GM21737 (cell line): Measurements from ENCODE around the gene CACNA1E.

Experiments
- ATAC-seq: cut with Tn5 transposase; IDR thresholded peaks from one replicate; pipeline ENCODE4 v1.9.1; 2021; ENCODE audit warnings: mild to moderate bottlenecking, moderate library complexity; ENCODE audit not compliant: unreplicated experiment

CACNA1E gene

DNA sequence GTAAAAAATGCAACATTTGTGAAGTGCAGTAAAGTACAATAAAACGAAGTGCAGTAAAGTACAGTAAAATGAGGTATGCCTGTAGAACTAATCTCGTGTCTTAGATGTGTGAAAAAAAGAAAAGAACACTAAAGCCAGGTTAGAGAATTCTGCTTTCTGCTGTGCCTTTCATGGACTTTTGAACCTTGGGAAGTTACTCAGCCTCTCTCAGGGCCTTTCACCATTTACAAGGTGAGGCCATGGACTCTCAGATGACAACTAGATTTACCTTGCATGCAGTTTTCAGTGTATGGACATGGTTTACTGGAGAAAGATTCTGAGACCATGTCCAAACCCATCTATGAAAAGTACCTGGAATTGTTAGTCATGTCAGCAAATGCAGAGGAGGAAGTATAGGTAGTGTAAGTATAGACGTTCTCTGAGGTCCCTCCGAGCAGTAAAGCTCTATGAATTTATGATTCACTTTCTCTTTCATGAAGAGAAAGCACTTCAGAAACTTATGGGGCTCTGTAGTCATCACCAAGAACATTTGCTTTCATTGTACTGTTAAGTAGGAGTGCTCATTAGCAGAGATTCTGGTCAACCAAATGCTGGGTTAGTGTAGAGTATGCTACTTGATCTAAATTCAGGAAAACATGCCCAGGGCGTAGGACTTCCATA is 143.1 kb downstream of the CACNA1E start:
- no peak for ATAC-seq

DNA sequence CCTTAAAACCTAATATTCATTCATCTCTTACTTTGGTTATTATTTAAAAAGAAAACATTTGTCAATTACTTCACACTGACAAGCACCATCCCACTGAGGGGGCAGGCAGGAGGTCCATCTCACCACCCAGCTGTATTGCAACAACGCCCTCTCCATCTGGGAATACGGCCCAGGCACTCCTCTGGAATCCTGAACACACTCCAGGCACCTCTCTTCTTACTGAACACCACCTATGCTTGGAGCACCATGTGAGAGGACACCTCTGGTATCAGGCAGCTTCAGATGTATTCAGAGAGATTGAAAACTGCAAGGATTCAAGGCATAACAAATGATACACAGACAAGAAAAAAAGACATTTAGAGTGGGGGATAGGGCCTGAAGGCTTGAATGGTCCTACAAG is 147.1 kb downstream of the CACNA1E start:
- no peak for ATAC-seq

DNA sequence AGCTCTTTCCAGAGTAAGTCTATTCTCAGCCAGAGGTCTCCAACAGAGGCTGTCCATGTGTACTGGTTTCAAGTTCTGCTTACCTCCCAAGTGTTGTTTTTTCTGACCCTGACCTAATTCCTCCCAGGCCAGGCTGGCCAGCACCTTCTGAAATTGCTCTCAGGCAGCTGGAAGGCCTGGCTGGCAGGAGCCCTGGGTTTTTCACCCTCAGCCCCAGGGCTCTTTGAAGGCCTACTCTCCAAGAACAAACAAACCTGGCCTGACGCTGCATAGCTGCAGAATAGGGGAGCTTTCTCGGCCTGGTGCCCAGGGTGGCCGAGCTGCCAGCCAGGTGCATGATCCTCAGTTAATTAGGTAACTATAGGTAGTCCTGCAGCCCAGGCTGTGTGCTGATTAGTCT is 147.5 kb downstream of the CACNA1E start:
- ATAC-seq, result no peak

DNA sequence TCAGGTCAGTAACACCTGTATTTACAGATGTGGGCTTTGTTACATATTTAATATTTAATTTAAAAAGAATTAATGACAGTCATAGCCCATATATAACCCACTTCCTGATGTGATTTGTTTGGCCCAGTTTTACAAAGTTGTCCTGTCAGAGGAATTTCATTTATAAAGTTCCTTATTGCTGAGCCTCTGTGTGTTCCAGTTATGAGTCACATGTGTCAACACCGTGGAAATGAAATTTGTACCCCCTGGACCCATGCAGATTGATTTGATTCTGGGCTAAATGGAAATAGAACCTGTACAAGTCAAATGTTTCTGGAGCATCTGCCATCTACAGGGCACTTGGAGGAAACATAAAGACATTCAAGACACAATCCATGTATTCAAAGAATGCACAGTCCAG is 149.2 kb downstream of the CACNA1E start:
- no peak for ATAC-seq

DNA sequence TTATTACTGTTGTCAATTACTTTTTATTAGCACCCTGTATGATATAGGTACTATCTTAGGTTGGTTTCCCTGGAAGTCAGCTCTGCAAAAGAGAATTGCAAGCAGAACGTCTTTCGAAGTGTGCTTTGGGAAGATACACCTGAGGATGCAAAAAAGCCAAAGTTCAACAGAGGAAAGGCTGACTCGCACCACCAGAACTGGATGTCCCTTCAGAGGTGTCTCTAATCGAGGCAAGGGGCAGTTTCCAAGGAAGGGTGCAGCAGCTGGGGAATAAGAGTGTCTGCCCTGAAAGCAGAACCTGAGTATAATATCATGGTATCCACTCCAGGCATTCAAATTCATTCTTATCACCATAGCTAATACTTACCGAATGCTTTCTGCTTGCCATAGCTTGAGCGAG is 149.6 kb downstream of the CACNA1E start:
- no peak for ATAC-seq

DNA sequence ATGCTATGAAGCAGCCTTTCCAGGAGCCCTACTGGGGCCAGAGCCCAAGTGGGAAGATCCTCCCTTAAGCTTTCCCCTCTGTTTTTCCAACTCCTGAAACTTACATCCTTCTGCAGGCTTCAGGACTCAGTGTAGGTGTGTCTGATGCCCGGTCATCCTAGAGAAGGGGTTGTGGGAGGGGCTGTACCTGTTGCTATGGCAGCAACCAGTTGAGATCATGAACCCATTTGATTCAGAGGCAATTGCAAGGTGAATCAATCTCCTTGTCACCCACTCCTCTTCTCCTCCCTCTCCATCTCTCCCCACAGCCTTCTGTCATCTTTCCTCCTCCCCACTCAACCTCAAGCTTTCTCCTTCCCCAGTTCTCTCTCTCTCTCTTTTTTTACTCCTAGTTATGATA is 151.8 kb downstream of the CACNA1E start:
- no peak for ATAC-seq

DNA sequence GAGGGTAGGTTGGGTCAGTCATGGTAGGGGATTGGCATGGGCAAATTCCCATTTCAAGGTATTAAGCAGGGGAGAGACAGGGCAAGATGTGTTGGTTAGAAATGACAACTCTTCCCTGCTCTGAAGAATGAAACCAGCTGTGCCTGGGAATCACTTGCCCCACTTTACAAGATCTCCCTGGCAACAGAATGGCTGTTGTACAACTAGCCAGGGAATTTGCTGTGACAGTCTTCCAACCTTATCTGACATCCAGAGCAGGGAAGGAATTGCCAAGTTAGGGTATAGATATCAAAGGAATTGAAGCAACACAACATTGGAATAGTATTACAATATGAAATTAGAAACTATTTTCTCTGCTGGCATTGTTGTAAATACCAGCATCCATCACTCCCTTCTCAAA is 154.7 kb downstream of the CACNA1E start:
- no peak for ATAC-seq

DNA sequence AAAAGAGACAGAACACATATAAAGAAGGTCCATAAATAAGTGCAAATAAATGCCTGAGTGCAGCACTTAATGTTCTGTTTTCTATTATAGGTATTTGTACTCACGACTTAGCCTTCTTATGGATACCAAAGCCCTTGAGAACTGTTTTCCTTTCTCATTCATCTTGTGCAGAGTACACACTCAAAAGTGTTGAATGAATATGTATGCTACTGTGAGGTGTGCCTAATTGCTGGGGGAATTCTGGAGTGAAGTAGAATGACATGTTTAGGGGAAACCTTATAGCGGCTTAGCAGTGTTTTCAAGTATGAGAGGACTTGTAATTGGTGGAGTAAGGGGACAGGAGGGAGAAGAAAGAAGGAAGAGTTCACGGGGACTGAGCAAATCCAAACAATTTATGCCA is 157.6 kb downstream of the CACNA1E start:
- no peak for ATAC-seq

DNA sequence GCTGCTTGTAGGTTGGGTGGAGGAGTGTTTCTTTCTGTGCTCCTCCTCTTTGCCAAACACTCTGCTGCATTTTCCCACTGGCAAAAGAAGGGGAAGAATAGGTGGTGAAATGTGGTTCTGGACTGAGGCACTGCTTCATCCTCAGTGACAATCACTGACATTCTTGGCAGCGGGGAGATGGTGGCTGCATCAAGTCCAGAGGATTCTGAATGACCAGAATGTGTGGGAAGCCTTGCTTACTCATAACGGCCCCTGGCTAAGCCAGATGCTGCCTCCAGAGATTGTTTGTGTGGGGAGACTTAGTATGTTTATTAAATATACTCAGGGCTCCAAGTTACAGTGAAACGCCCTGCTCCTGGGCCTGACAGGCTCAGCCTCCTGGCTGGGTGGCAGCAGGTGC is 160.3 kb downstream of the CACNA1E start:
- ATAC-seq, result no peak

DNA sequence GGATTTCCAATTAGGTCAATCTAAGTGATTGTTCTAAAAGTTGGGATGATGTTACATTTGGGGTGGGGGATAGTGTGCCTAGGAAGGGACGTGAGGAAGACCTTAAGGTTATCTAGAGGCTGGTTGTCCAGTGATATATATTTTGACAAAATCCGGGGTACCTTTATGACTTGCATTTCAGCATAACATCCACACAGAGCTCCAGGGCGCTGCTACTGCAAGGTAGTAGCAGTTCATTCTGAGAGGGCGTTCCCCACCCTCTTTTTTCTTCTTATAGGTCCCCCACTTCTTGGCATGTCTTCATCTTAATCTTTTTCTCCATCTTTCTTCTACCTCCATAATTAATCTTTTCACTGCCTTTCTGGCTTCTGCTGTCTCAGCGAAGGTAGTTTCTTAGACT is 161.9 kb downstream of the CACNA1E start:
- no peak for ATAC-seq

DNA sequence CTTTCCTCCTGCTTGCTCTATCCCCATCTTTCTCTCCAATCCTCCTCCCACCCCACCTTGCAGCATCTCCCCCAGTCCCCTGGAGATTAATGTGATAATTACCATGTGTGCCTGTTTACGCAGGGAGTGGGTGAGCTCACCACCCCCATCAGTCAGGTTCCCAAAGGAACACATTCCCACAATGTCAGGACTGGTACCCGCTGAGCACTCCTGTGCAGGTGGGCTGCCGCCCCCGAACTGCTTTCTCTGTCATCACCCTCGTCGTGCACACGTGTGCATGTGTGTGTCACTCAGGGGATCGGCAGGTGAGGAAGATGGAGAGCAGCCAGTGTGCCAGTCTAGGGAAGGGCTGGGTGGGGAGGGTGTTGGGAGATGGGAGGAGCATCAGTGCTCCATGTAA is 163.4 kb downstream of the CACNA1E start:
- ATAC-seq, result no peak

DNA sequence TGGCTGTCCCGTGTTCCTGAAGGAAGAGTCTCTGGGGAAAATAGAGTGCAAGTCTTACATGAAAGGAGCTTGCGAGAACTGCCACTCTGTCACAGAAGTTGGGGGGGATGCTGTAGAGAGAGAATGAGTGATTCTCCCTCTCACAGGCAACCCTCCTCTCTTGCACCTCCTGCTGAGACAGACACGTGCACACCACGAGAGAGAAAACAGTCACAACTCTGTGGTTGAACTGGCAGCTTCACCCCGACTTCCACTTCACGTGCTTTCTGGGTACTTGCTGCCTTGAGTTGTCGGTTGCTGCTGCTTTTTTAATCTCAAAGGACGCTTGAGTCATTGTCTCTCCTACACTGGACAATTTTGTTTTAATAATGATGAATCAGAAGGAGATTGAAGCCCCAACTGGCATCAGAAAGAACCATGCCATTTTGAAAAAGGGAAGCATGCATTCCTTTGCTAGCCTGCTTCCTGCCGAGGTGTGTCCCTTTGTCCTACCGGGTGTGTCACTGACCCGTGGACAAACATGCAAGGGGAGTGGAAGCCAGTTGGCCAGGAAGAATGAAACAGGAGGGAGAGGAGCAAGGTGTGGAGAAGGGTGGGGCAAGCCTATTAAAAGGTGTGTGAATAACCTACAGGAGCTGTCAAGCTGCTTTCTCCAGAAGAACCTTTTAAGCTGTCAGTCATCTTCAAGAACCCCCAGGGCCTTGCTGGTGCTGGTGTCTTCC is 164.2 kb downstream of the CACNA1E start:
- no peak for ATAC-seq

DNA sequence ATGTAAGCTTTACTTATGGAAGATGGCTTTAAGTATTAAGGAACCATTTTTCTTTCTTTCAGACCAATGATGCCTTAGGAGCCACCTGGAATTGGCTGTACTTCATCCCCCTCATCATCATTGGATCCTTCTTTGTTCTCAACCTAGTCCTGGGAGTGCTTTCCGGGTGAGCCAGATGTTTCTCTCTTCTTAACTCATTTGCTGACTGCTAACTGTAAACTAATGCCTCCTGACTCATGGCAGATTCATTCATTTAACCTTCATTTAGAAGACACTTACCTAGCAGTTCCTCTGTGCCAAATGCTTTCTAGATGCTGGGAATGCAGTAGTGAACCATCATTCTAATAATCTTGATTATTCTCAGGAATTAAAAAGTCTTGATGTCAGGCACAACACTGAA is 168.0 kb downstream of the CACNA1E start:
- no peak for ATAC-seq

DNA sequence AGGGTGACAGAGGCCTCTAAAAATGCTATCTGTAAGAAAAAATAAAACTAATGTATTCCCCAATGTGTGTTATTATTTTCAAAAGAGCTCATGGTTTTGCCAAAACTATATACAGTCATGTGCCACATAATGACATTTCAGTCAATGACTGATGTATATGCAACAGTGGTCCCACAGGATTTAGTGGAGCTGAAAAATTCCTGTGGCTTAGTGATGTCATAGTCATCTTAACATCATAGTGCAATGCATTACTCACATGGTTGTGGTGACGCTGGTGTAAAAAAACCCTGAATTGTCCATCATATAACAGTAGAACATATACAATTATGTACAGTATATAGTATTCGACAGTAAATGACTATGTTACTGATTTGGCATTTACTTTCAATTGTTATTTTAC is 172.4 kb downstream of the CACNA1E start:
- ATAC-seq, result no peak

DNA sequence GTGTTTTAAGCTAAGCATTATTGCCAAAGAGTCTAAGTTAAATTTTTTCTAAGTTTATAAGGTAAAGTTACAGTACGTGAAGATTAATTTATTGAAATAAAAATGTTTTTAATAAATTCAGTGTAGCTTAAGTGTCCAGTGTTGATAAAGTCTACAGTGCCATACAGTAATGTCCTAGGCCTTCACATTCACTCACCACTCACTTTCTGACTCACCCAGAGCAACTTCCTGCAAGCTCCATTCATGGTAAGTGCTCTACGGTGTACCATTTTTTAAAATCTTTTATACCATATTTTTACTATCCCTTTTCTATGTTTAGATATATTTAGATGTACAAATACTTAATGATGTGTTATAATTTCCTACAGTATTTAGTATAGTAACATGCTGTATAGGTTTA is 173.2 kb downstream of the CACNA1E start:
- ATAC-seq, result no peak

DNA sequence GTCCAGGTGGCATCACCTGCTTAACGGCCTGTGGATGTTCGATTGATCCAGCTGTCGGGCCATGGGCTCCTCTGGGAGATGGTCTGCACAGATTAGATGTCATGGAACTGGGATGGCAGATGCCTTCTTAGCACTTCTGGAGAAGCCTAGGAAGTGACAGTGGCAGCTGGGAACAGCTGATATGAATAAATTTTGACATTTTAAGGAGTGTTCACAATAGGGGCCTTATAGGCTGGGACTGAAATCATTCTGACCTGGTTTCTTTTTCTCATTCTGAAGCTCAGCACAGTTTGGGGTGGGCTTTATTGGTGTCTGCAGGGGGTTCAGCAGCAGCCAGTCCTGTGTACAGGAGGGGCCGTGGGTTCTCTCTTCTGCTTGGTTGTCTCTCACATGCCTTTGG is 175.3 kb downstream of the CACNA1E start:
- no peak for ATAC-seq

DNA sequence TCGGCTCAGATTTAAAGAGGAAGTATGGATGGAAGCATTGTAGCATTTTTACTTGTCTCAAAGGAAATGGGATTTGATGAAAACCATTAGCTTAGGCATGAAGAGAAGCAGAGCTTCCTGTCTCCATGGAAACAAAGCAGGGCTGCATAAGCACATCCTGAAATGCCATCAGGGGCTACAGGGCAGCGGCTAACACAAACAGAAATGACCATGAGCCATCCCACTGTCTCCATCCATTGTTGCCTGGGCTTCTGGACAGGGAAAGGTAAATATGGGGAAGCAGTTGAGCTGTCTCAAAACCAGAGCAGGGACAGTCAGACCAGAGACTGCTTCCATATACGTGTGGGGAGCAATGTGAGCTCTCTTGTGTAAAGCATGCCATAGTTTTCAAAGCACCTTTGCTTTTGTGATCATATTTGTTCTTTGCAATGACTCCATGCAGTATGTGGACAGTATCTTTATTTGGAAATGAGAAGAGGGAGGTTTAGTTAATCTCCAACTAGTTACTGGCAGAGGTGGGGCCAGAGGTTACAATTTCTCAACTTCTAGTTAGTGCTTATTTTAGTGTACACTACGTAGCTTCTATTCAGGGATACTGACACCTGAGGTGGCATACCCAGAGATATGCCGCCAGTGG is 176.1 kb downstream of the CACNA1E start:
- ATAC-seq, result no peak

DNA sequence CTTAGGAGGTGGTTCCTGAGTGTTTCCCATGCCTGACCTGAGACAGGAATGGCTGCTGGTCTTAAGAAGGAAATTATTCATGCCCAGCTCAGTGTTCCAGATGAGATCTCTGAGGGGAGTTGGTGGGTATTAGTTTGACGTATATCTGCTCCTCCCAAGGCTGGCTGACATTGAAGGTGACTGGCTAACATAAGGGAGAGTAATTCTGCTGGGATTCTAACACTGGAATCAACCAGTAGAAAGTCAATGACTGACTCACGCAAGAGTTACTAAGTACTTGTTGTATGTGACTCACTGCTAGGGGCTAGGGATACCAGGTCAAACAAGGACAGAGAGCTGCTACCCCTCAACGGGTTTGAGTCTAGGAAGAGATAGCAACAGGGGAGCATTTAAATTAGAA is 177.3 kb downstream of the CACNA1E start:
- ATAC-seq, result no peak

DNA sequence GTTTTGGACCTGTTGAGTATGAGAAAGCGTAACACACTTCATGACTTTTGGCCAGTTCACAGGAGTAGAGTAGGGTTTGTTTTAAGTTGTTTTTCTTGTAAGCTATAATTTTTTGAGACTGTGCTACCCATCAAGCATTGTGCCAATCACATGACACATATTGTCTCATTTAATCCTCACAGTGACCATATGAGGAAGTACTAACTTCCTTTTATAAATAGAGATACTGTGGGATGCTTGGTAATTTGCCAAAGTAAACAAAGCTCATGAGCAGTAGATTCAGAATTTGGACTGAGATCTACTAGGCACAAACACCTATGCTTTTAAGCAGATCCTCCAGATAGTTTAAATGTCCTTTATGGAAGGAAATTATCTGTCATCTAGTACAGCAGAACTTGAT is 178.3 kb downstream of the CACNA1E start:
- no peak for ATAC-seq

DNA sequence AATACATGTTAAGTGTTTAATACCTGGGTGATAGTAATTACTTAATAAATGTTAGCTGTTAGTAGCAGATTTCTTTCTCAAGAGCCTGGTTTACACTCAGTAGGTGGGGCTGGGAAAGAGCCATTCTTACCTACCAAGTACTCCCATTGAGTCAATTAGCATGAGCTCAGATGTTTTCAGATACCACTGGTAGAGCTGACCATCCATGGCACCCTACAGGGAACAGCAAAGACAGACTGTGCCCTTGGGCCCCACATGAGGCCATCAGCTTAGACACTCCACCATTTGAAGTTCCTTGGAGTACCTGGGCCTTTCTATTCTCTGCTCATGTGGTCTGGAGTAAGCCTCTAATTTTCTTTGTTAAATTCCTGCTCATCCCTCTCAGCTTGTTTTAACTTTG is 179.3 kb downstream of the CACNA1E start:
- no peak for ATAC-seq

DNA sequence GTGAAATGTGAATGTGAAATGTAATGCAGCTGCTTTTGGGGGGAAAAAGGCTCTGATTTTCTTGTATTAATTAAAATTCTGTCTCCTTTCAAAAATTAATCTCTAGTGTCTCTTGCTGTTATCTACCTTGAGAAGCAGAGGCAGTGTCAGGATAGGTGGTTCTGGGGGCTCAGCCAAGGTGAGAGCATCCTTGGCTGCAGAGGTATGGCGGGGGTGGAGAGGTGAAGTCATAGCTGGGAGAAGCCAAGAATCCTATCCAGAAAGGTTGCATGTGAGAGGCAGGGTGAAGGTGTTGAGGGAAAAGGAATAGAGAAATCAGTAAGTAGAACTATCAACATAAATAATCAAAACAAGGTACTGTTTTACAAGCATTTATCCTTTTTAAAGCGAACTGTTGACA is 181.2 kb downstream of the CACNA1E start:
- no peak for ATAC-seq

DNA sequence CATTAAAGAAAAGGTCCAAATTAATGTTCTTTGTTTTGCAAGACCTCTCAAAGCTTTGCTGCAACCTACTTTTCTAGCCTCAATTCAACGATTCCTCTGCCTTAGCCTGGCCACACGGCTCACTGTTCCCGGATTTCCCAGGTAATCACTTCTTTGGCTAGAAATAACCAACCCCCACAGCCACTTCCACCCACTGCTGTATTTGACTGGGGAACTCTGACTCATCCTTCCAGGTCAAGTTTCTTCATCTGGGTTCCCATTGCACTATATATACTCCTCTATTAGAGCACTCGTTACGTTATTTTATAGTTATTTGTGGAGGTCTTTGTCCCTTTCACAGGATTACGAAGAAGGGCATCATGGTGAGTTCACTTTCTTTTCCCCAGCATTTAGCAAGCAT is 185.9 kb downstream of the CACNA1E start:
- ATAC-seq, result no peak
